22Rv1 (cell line): Measurements from ENCODE around the gene FOCAD.

Experiments used
- CTCF ChIP-seq: fragments of 450-650 bp; IDR thresholded peaks from 2 replicates; pipeline ENCODE4 v1.5.1; 2017; ENCODE audit warnings: mild to moderate bottlenecking
- ZFX ChIP-seq: fragments of 450-650 bp; IDR thresholded peaks from 2 replicates; pipeline ENCODE4 v1.6.1; 2017; ENCODE audit warnings: antibody characterized with exemption, borderline replicate concordance

GRCh38 chr9:20944507-20944906 lies 260.4 kb downstream of the FOCAD start:
- TF ChIP-seq ZFX (no peak), CTCF (no peak)
